Panc1 (cell line): ENCODE measurements around the gene PIH1D1.

Experiments used
- CTCF ChIP-seq: fragments of 450-650 bp; IDR thresholded peaks from 2 replicates; pipeline ENCODE4 v1.5.1; 2017; ENCODE audit warnings: mild to moderate bottlenecking
- POLR2AphosphoS5 ChIP-seq: IDR thresholded peaks from 2 replicates; pipeline ENCODE4 v1.6.1; 2012; ENCODE audit warnings: mild to moderate bottlenecking, low read depth, low read length, moderate library complexity
- REST ChIP-seq, 2 experiments: IDR thresholded peaks; 2 replicates each; pipeline ENCODE4 v1.6.1; 2011 to 2012; ENCODE audit warnings: low read depth in 2 of 2, control low read depth in 1 of 2, low read length in 1 of 2, mild to moderate bottlenecking in 1 of 2, moderate library complexity in 1 of 2; ENCODE audit not compliant: insufficient read depth in 1 of 2
- SIN3A ChIP-seq: IDR thresholded peaks from 2 replicates; pipeline ENCODE4 v1.6.1; 2012; ENCODE audit warnings: low read depth, mild to moderate bottlenecking, low read length, moderate library complexity, borderline replicate concordance; ENCODE audit not compliant: insufficient read depth

- TF ChIP-seq CTCF (no peak), POLR2AphosphoS5 (no peak), REST (IDR thresholded peaks at IDR 0.05; ENCODE audit: insufficient read depth in 1 of 2, low read depth in 2 of 2, low read length in 1 of 2) (no peak), SIN3A (no peak)
Measured at GRCh38 chr19:49450405-49450804, 1.2 kb downstream of the PIH1D1 start.
